BLaER1 treated with 17β-estradiol and CSF1 and Interleukin-3, amounts not matched to agents 10 nM and 100 nM (cell line): ENCODE data around the gene WNK2.

Source experiments
- H3K27ac ChIP-seq, 11 experiments: shearing (Covaris generic); formaldehyde crosslinking; 2 replicates each; pipeline ENCODE4 v1.8.1; 2022
- H3K27me3 ChIP-seq, 11 experiments: shearing (Covaris generic); formaldehyde crosslinking; 2 replicates each; pipeline ENCODE4 v1.8.1; 2022
- H3K36me3 ChIP-seq, 11 experiments: shearing (Covaris generic); formaldehyde crosslinking; 2 replicates each; pipeline ENCODE4 v1.8.1; 2022
- H3K4me1 ChIP-seq, 10 experiments: shearing (Covaris generic); formaldehyde crosslinking; 2 replicates each; pipeline ENCODE4 v1.8.1; 2022
- H3K4me2 ChIP-seq, 11 experiments: shearing (Covaris generic); formaldehyde crosslinking; 2 replicates each; pipeline ENCODE4 v1.8.1; 2022
- H3K4me3 ChIP-seq, 10 experiments: shearing (Covaris generic); formaldehyde crosslinking; 2 replicates each; pipeline ENCODE4 v1.8.1; 2022
- H3K9ac ChIP-seq, 11 experiments: shearing (Covaris generic); formaldehyde crosslinking; 2 replicates each; pipeline ENCODE4 v1.8.1; 2022
- H3K9me3 ChIP-seq, 11 experiments: shearing (Covaris generic); formaldehyde crosslinking; replicated peaks in 1 of 11; 2 replicates each; pipeline ENCODE4 v1.8.1; 2022
- H4K20me1 ChIP-seq, 11 experiments: shearing (Covaris generic); formaldehyde crosslinking; 2 replicates each; pipeline ENCODE4 v1.8.1; 2022
- Cebpa-rat ChIP-seq, 11 experiments: shearing (Covaris generic); IDR thresholded peaks; 2 replicates each; pipeline ENCODE4 v1.8.1; 2022

The WNK2 gene

GRCh38 chr9:93288341-93288740, 104.4 kb downstream of the WNK2 start:
- H3K27me3 ChIP-seq, result peaks cover 0 to 45% (median 0%) of the 10 kb centered on the region in 11 experiments; a peak in 7 of 22 replicates
- peaks cover 38 to 80% (median 77%) of the 10 kb centered on the region in 10 experiments for H3K4me1 ChIP-seq
- peak overlapping the region in 2 of 11 experiments; percentile 4 to 36; a peak in 2 of 22 replicates for H3K9ac ChIP-seq
- peak overlapping the region in 2 of 11 experiments; percentile 15 to 28; a peak in 2 of 22 replicates for H3K27ac ChIP-seq
- H3K4me3 ChIP-seq, result no peak overlapping the region; a peak in 1 of 20 replicates
- peaks cover 5 to 14% (median 9%) of the 10 kb centered on the region in 11 experiments; a peak in 12 of 22 replicates for H3K9me3 ChIP-seq
- TF ChIP-seq Cebpa-rat (IDR thresholded peaks at IDR 0.05), result no peak
- H3K4me2 ChIP-seq, result peak overlapping the region; percentile 62 to 94 (median 84)
- H3K36me3 ChIP-seq, result no peaks in the 10 kb centered on the region
- peaks cover 0 to 20% (median 0%) of the 10 kb centered on the region in 11 experiments; a peak in 4 of 22 replicates for H4K20me1 ChIP-seq

- peak overlapping the region; percentile 62 to 94 (median 84) for H3K4me2 ChIP-seq
- peaks cover 38 to 88% (median 82%) of the 10 kb centered on the region in 10 experiments for H3K4me1 ChIP-seq
- H3K9me3 ChIP-seq, result peaks cover 0 to 5% (median 3%) of the 10 kb centered on the region in 11 experiments; a peak in 6 of 22 replicates
- peaks cover 0 to 20% (median 0%) of the 10 kb centered on the region in 11 experiments; a peak in 4 of 22 replicates for H4K20me1 ChIP-seq
- no peak for TF ChIP-seq Cebpa-rat (IDR thresholded peaks at IDR 0.05)
- no peaks in the 10 kb centered on the region for H3K36me3 ChIP-seq
- H3K9ac ChIP-seq, result peak overlapping the region in 2 of 11 experiments; percentile 29 to 36; a peak in 2 of 22 replicates
- H3K27ac ChIP-seq, result peak overlapping the region in 5 of 11 experiments; percentile 4 to 28 (median 24); a peak in 4 of 22 replicates
- H3K27me3 ChIP-seq, result peaks cover 0 to 45% (median 0%) of the 10 kb centered on the region in 11 experiments; a peak in 7 of 22 replicates
- H3K4me3 ChIP-seq, result no peak overlapping the region; a peak in 2 of 20 replicates
These were observed 105.2 kb downstream of the WNK2 start for GRCh38 chr9:93288891-93289883.

GRCh38 chr9:93290495-93291434, 106.8 kb downstream of the WNK2 start:
- Histone ChIP-seq H3K9ac (peak overlapping the region in 3 of 11 experiments; percentile 16 to 39 (median 23); a peak in 4 of 22 replicates), H3K9me3 (no peaks in the 10 kb centered on the region), H4K20me1 (peaks cover 0 to 20% (median 0%) of the 10 kb centered on the region in 11 experiments; a peak in 4 of 22 replicates), H3K4me1 (peaks cover 38 to 98% (median 92%) of the 10 kb centered on the region in 10 experiments), H3K4me2 (peak overlapping the region; percentile 30 to 94 (median 84)), H3K27me3 (peaks cover 0 to 45% (median 0%) of the 10 kb centered on the region in 11 experiments; a peak in 7 of 22 replicates), H3K4me3 (peak overlapping the region in 2 of 10 experiments; percentile 8 to 32; a peak in 3 of 20 replicates), H3K27ac (peak overlapping the region in 3 of 11 experiments; percentile 21 to 49 (median 47); a peak in 3 of 22 replicates), H3K36me3 (no peaks in the 10 kb centered on the region)
- TF ChIP-seq Cebpa-rat (IDR thresholded peaks at IDR 0.05), result no peak

DNA sequence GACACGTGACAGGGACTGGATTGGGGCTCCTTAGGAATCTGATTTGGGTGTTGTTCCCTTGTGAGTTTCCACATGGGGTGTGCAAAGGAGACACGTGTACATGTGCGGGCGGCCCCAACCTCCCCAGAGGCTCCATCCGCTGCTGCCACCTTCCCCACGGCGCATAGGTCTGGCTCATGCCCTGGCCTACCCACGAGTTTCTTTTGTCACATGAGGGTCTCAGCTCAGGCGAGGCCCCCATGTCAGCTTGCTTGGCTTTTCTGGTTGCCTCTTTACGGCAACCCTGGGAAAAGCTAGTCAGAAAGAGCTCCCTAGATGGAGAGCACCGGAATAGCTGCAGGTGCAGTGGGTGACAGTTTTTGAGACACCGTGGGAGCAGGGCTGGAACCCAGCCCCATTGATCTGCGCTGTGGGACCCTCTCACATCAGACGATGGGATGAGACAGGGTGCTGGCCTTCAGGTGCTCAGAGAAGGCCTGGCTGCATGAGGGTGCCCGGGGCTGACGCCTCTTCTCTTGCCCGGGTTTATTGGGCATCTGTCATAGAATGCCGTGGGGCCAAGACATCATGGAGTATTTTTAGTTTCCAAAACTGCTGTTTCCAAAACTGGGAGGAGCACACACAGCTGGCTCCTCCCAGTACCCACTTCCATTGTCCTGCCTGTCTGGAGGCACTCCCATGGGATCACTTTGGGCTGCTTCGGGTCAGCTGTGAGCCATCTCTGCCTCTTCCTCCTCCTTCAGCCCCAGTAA, 107.8 kb downstream of the WNK2 start:
- Histone ChIP-seq H3K36me3 (no peaks in the 10 kb centered on the region), H3K4me3 (no peak overlapping the region), H3K27ac (peak overlapping the region in 3 of 11 experiments; percentile 21 to 49 (median 47); a peak in 3 of 22 replicates), H3K9me3 (no peaks in the 10 kb centered on the region), H3K9ac (peak overlapping the region in 3 of 11 experiments; percentile 3 to 39 (median 16); a peak in 3 of 22 replicates), H3K27me3 (peaks cover 0 to 45% (median 0%) of the 10 kb centered on the region in 11 experiments; a peak in 7 of 22 replicates), H3K4me1 (peaks cover 38 to 89% (median 83%) of the 10 kb centered on the region in 10 experiments), H3K4me2 (peak overlapping the region in 10 of 11 experiments; percentile 10 to 94 (median 84); a peak in 19 of 22 replicates), H4K20me1 (peaks cover 0 to 20% (median 0%) of the 10 kb centered on the region in 11 experiments; a peak in 4 of 22 replicates)
- no peak for TF ChIP-seq Cebpa-rat (IDR thresholded peaks at IDR 0.05)

DNA sequence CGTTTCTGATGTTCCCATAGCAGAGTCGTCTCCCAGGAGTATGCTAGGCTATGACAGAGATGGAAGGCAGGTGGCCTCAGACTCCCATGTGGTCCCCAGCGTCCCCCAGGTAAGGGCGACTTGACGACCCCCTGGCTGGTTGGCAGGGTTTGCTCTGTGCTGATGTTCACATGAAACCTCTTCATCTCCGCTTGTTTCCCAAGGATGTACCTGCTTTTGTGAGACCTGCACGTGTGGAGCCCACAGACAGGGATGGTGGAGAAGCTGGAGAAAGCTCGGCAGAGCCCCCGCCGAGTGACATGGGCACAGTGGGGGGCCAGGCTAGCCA, 108.3 kb downstream of the WNK2 start:
- Histone ChIP-seq H3K4me2 (peak overlapping the region in 9 of 11 experiments; percentile 77 to 94 (median 85); a peak in 17 of 22 replicates), H4K20me1 (peaks cover 0 to 20% (median 0%) of the 10 kb centered on the region in 11 experiments; a peak in 4 of 22 replicates), H3K9me3 (no peaks in the 10 kb centered on the region), H3K4me3 (no peak overlapping the region), H3K27ac (no peak overlapping the region), H3K27me3 (peaks cover 0 to 45% (median 0%) of the 10 kb centered on the region in 11 experiments; a peak in 7 of 22 replicates), H3K4me1 (peaks cover 38 to 86% (median 80%) of the 10 kb centered on the region in 10 experiments), H3K9ac (no peak overlapping the region), H3K36me3 (no peaks in the 10 kb centered on the region)
- TF ChIP-seq Cebpa-rat (IDR thresholded peaks at IDR 0.05), result no peak

- Histone ChIP-seq H3K9ac (no peak overlapping the region), H3K27me3 (peaks cover 0 to 45% (median 0%) of the 10 kb centered on the region in 11 experiments; a peak in 7 of 22 replicates), H3K4me1 (peaks cover 38 to 86% (median 80%) of the 10 kb centered on the region in 10 experiments), H4K20me1 (peaks cover 0 to 20% (median 0%) of the 10 kb centered on the region in 11 experiments; a peak in 4 of 22 replicates), H3K36me3 (no peaks in the 10 kb centered on the region), H3K27ac (no peak overlapping the region), H3K4me3 (no peak overlapping the region), H3K4me2 (peak overlapping the region in 8 of 11 experiments; percentile 80 to 94 (median 86); a peak in 16 of 22 replicates), H3K9me3 (no peaks in the 10 kb centered on the region)
- TF ChIP-seq Cebpa-rat (IDR thresholded peaks at IDR 0.05), result no peak
These were observed 108.9 kb downstream of the WNK2 start for GRCh38 chr9:93292664-93293328.

- H3K27me3 ChIP-seq, result peaks cover 0 to 35% (median 0%) of the 10 kb centered on the region in 11 experiments; a peak in 7 of 22 replicates
- H3K4me2 ChIP-seq, result peak overlapping the region in 3 of 11 experiments; percentile 21 to 88 (median 85); a peak in 5 of 22 replicates
- H3K9me3 ChIP-seq, result no peaks in the 10 kb centered on the region
- H3K27ac ChIP-seq, result no peak overlapping the region
- H3K4me3 ChIP-seq, result no peak overlapping the region
- TF ChIP-seq Cebpa-rat (IDR thresholded peaks at IDR 0.05), result no peak
- H3K9ac ChIP-seq, result no peak overlapping the region
- no peaks in the 10 kb centered on the region for H3K36me3 ChIP-seq
- H4K20me1 ChIP-seq, result peaks cover 0 to 20% (median 0%) of the 10 kb centered on the region in 11 experiments; a peak in 4 of 22 replicates
- peaks cover 26 to 86% (median 77%) of the 10 kb centered on the region in 10 experiments for H3K4me1 ChIP-seq
These were observed 110.1 kb downstream of the WNK2 start for GRCh38 chr9:93294011-93294410.
